ENCODE data around the gene ZNF284.

DNA sequence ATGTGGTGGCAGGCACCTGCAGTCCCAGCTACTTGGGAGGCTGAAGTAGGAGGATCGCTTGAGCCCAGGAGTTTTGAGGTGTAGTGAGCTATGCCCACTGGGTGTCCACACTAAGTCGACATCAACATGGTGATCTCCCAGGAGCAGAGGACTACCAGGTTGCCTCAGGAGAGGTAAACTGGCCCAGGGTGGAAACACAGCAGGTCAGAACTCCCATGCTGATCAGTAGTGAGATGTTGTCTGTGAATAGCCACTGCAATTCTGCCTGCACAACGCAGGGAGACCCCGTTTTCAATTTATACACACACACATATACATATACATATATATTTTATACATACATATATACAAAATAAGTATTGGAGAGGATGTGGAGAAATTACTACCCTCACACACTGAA lies 20.1 kb downstream of the ZNF284 start:
- TF ChIP-seq POLR2A (IDR thresholded peaks at IDR 0.05), result no peak
- TF ChIP-seq, protein P1, sequence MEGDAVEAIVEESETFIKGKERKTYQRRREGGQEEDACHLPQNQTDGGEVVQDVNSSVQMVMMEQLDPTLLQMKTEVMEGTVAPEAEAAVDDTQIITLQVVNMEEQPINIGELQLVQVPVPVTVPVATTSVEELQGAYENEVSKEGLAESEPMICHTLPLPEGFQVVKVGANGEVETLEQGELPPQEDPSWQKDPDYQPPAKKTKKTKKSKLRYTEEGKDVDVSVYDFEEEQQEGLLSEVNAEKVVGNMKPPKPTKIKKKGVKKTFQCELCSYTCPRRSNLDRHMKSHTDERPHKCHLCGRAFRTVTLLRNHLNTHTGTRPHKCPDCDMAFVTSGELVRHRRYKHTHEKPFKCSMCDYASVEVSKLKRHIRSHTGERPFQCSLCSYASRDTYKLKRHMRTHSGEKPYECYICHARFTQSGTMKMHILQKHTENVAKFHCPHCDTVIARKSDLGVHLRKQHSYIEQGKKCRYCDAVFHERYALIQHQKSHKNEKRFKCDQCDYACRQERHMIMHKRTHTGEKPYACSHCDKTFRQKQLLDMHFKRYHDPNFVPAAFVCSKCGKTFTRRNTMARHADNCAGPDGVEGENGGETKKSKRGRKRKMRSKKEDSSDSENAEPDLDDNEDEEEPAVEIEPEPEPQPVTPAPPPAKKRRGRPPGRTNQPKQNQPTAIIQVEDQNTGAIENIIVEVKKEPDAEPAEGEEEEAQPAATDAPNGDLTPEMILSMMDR (IDR thresholded peaks at IDR 0.05), result no peak
